Urothelium cell line (cell line): Measurements from ENCODE around the gene P3H2.

Experiments
- DNase-seq: peaks from one replicate; pipeline ENCODE4 v3.0.0; 2011; ENCODE audit warnings: low spot score, mixed read lengths
- FAIRE-seq: peaks from 2 replicates; lab custom pipeline; 2011; peaks lifted over from hg19 to GRCh38; lab: Jason Lieb, UNC

The P3H2 gene

GRCh38 chr3:190127195-190127594 lies 6.5 kb upstream of the P3H2 start:
- DNase-seq (no peak), FAIRE-seq (no peak)

DNA sequence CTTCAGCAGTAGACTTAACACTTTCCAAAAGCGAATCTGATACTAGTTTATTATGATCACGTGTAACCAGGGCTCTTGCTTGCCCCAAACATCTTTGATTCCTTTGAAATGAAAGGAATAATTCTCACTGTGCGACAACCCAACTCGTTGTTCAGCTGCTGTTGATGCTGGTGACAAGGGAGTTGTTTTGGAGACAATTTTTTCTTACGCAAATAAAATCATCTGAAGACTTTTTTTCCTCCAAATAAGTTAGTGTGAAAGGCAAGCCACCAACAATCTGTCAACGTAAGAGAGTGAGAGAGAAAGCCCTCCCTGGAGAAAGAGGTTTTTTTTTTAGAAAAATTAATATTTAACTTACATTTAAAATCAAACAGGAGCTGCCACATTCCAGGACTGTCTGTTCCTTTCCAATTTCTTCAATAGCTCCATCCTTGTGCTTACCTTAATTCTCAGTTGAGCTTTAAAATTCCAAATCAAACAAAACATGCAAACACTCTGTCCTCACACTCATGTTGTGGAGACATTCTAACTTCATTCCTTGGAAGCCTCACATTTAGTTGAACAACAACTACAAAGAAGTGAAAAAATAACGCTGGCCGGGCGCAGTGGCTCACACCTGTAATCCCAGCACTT lies 4.9 kb upstream of the P3H2 start:
- FAIRE-seq, result no peak

GRCh38 chr3:190124067-190124466 lies 3.4 kb upstream of the P3H2 start:
- FAIRE-seq (no peak), DNase-seq (no peak)

More for the DNA sequence above, 4.9 kb upstream of the P3H2 start:
- DNase-seq, result no peak

DNA sequence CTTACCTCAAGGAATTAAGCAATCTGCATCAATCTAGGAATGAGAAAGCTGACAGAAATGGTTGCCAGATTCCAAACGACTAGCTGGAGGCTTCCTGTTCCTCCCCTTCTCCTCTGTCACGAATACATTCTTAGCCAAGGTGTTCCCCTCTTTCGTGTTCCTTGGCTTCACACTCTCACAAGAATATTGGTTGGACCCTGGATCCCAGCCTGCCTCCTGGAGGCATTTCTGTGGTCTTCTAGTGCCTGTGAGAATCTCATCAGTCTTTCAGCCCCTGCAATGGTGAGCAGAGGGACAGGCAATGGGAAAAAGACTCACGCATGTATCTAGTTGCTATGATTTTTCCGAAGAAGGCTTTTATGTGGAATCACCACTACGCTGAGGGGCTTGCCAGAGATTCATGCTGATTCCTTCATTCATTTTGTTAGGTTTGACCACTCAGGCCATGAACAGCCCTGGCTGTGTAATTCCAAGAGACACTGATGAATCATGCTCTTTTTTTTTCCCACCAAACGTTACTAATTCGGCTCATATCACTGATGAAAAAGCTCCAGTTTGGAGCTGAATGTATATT lies 1.6 kb upstream of the P3H2 start:
- no peak for FAIRE-seq
- no peak for DNase-seq

DNA sequence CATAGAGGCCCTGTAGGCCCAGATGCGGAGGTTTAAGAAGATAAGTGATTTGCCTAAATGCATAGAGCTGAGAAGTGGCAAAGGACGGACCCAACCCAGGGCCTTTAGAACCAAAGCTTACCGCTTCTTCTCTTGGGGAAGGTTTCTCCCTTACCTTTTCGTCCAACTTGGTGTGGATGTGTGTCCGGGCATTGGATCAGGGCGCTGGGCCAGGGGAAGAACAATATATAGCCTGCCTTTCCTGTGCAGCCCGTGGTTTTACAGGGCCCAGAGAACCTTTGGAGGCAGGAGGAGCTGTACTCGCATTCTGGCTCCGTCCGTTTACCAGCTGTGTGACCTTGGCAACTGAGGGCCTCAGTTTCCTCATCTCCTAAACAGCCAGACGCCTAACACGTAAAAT lies 686 bp upstream of the P3H2 start:
- DNase-seq (no peak), FAIRE-seq (no peak)

- FAIRE-seq, result no peak
- DNase-seq, result no peak
Measured at GRCh38 chr3:190121061-190121377, 322 bp upstream of the P3H2 start.

GRCh38 chr3:190119461-190120268 lies 1.0 kb downstream of the P3H2 start:
- no peak for DNase-seq
- FAIRE-seq, result no peak

GRCh38 chr3:190118438-190118837 lies 2.3 kb downstream of the P3H2 start:
- DNase-seq, result no peak
- FAIRE-seq, result no peak

DNA sequence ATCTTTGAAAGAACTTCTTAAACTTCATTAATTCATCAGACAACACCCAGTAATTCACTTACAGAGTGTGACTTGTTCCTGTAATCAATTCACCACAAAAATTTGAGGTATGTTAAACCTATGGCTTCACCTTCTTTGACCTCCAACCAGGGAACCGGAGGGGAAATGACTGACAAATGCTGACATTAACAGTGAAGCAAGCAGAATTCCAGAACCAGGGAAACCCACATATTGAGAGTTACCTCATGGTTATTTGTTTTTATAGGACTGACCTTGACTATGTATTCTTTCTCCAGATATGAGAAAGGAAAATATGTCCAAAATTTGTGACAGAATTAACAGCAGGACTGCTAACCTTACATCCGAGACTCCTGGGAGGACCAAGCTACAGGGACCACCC lies 2.7 kb downstream of the P3H2 start:
- FAIRE-seq, result no peak
- DNase-seq, result no peak

DNA sequence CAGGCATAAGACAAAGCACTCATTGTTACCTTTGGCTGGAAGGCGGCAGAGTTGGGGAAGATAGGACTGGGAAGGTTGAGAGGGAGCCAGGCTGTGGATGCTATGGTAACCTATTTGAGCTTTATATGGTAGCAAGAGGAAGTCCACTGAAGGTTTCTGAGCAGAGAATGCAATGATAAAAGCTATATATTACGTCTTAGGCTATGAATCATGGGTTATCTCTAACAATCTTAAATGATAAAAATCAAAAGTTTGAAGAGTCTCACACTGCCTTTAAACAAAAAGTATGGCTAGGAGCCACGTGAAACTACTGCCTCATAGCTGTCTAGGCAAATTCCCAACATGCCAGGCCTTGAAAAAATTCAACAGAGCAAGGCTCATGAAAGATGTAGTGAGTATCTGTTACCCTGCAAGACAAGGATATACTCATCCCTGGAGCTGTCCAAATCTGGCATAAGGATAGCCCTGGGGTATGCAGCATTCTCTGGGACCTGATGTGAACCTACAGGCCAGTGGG lies 4.1 kb downstream of the P3H2 start:
- no peak for DNase-seq
- FAIRE-seq, result no peak

- no peak for FAIRE-seq
- DNase-seq, result no peak
Measured at GRCh38 chr3:190110826-190111225, 9.9 kb downstream of the P3H2 start.

- DNase-seq, result no peak
- FAIRE-seq, result no peak
Measured at GRCh38 chr3:190109441-190109840, 11.3 kb downstream of the P3H2 start.

GRCh38 chr3:190108804-190109203 lies 11.9 kb downstream of the P3H2 start:
- FAIRE-seq (no peak), DNase-seq (no peak)

DNA sequence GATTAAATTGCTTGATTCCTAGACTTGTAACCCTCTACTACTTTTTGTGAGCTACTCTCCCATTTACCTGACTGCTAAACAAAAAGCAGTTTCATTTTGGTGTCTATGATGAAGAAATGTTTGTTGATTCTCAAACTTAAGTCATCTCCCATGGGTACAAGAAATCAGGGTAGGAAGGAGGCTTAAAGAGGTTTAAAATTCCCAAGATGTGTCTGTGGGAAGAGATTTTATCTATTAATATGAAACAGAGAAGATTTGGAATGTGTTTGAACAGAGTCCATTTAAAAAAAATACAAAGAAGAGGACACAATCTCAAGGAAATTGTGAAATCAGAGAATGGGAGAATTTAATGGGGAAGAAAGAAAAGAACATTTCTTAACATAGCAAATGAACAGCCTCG lies 14.8 kb downstream of the P3H2 start:
- FAIRE-seq (no peak), DNase-seq (no peak)

DNA sequence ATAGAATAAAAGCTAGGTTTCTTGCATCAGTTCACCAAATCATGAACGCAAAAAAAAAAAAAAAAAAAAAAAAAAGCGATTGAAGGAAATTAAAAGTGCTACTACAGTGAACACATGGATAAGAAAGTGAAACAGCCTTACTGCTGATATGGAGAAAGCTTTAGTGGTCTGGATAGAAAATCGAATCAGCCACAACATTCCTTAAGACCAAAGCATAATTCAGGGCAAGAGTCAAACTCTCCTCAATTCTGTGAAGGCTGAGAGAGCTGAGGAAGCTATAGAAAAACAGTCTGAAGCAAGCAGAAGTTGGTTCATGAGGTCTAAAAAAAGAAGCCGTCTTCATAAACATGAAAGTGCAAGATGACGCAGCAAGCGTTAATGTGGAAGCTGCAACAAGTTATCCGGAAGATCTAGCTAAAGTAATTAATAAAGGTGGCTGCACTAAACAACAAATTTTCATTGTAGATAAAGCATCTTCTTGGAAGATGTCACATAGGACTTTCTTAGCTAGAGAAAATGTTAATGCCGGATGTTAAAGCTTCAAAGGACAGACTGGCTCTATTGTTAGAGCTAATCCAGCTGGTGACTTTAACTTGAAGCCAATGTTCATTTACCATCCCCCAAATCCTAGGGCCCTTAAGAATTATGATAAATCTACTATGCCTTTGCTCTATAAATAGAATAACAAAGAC lies 19.2 kb downstream of the P3H2 start:
- FAIRE-seq, result no peak
- no peak for DNase-seq

DNA sequence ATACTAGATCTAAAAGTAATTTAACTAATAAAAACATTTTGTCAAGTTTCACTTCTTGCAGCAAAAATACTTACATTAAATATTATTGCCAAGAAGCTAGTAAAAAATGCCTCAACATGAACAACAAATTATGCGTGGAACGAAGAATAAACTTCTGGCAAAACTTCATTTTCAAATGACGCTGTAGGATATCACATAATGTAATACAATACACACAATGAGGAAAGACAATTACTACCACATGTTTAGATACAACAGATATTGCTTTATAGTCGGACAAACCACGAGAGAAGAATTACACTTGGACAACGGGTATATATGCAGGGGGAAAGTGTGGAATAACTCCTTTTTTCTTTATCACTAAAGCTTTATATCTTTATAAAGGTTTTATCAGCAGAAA lies 21.6 kb downstream of the P3H2 start:
- FAIRE-seq (no peak), DNase-seq (no peak)

- FAIRE-seq (no peak), DNase-seq (no peak)
Measured at GRCh38 chr3:190097617-190098016, 23.1 kb downstream of the P3H2 start.

DNA sequence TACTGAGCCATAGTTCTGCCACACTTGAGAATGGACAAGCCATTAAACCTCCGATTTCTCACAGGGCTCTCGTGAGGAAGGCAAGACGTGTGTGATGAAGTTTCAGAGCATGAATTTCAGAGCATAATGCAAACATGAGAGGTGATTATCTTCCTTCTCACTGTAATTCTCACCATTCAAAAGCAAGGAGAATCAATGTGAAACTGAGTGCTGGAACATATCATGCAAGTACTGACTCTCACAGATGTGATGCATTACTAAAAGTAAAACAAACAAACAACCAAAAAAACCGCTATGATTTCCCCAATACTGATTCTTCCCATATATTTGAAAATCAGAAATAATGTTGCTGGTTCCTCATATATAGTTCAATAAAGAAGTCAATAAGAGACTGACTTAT lies 23.7 kb downstream of the P3H2 start:
- DNase-seq, result no peak
- FAIRE-seq, result no peak

DNA sequence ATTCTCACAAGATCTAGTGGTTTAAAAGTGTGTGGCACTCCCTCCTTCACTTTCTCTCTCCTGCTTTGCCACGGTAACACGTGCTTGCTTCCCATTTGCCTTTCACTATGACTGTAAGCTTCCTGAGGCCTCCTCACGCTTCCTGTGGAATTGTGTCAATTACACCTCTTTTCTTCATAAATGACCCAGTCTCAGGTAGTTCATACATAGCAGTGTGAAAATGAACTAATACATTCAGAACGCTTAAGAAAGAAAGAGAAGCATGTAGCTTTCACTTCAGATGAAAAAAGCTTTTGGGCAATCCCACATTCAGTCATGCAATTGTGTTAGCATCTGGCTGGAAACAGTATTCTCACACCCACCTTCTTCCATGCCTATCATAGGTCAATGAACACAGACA lies 24.4 kb downstream of the P3H2 start:
- FAIRE-seq, result no peak
- DNase-seq, result no peak

DNA sequence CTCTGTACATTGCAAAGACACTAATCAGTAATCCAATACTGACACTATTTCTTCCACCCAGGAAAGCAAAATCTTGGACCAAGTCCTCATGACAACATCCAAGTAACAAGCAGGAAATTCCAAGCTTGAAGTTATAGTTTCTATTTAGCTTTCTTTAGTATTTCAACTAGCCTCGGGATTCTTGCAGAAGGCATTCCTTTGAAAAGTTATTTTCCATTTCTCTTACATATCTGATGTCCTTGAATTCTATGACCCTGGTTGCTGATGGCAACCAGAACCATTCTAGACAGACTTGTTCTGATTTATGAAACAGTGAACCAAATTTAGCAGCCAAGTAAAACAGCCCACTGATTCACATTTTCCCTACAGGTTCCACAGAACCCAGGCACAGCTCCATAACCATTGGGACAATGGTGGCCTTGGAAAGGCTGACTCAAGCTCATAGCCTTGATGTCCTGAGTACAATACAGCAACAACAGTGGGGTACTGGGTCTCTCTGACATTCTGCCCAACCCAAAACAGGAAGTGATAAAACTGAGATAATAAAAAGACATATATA lies 26.5 kb downstream of the P3H2 start:
- FAIRE-seq (no peak), DNase-seq (no peak)

- DNase-seq (peak; percentile 39), FAIRE-seq (no peak)
Measured at GRCh38 chr3:190092250-190092649, 28.4 kb downstream of the P3H2 start.
